OCI-LY3 (cell line): ENCODE results near the gene ZNF618.

Source experiments
- EZH2phosphoT487 ChIP-seq: fragments of 200-600 bp; shearing (Covaris generic); IDR thresholded peaks from 2 replicates; pipeline ENCODE4 v1.6.1; 2018; ENCODE audit warnings: antibody characterized with exemption, mixed run types, low read depth
- TF ChIP-seq, protein P1 (sequence below): fragments of 200-600, 300-600 bp; sonication (generic); IDR thresholded peaks from 2 replicates; pipeline ENCODE4 v1.5.1; 2014; ENCODE audit warnings: antibody characterized with exemption, low read length, low read depth

DNA sequence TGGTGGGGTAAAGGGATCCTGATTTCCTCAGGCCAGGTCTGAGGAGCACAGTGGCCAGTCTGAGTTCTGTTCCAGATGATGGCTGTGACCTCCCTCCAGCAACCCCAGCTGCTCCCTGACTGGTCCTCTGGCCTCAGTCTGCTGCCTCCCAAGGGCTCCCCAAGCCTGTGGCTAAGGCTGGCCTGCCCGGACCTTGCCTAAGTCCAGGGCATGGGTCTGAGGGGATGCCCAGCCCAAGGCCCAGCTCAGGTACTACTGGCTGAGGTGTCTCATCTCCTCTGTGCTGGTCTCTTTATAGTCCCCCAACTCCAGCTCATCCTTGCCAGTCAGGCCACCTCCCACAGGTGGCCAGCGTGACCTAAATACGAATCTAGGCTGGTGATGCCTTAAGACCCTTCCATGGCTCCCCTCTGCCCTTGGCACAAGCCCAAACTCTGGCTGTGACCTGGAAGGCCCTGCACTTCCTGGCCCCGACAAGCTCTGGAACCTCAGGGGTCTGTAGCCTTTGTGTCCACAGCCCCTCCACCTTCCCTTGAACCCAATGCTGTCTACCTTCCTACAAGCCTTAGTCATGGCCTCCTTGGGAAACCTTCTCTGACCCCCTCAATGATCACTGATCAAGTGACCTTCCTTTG, 213.2 kb downstream of the ZNF618 start:
- TF ChIP-seq, protein P1, sequence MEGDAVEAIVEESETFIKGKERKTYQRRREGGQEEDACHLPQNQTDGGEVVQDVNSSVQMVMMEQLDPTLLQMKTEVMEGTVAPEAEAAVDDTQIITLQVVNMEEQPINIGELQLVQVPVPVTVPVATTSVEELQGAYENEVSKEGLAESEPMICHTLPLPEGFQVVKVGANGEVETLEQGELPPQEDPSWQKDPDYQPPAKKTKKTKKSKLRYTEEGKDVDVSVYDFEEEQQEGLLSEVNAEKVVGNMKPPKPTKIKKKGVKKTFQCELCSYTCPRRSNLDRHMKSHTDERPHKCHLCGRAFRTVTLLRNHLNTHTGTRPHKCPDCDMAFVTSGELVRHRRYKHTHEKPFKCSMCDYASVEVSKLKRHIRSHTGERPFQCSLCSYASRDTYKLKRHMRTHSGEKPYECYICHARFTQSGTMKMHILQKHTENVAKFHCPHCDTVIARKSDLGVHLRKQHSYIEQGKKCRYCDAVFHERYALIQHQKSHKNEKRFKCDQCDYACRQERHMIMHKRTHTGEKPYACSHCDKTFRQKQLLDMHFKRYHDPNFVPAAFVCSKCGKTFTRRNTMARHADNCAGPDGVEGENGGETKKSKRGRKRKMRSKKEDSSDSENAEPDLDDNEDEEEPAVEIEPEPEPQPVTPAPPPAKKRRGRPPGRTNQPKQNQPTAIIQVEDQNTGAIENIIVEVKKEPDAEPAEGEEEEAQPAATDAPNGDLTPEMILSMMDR = no peak
- no peak for TF ChIP-seq EZH2phosphoT487
